Thyroid gland (tissue), 4 donors: ENCODE measurements around the gene LSAMP.

Experiments used
- POLR2A ChIP-seq, 2 donors: fragments of 450-650 bp; IDR thresholded peaks; one replicate each; pipeline ENCODE4 v1.6.1; 2017; ENCODE audit warnings: antibody characterized with exemption in 2 of 2, mild to moderate bottlenecking in 2 of 2, moderate library complexity in 1 of 2
- TF ChIP-seq, protein P1 (sequence below), 6 experiments: fragments of 200-600 bp in 3 of 6; fragments of 450-650 bp in 3 of 6; sonication (generic) in 3 of 6; IDR thresholded peaks; one replicate each; pipeline ENCODE4 v1.5.1; 2016 to 2019; ENCODE audit warnings: antibody characterized with exemption in 6 of 6, mild to moderate bottlenecking in 2 of 6, inconsistent platforms in 1 of 6, moderate library complexity in 1 of 6

GRCh38 chr3:116053017-116053416 lies 392.3 kb downstream of the LSAMP start:
- TF ChIP-seq, protein P1, sequence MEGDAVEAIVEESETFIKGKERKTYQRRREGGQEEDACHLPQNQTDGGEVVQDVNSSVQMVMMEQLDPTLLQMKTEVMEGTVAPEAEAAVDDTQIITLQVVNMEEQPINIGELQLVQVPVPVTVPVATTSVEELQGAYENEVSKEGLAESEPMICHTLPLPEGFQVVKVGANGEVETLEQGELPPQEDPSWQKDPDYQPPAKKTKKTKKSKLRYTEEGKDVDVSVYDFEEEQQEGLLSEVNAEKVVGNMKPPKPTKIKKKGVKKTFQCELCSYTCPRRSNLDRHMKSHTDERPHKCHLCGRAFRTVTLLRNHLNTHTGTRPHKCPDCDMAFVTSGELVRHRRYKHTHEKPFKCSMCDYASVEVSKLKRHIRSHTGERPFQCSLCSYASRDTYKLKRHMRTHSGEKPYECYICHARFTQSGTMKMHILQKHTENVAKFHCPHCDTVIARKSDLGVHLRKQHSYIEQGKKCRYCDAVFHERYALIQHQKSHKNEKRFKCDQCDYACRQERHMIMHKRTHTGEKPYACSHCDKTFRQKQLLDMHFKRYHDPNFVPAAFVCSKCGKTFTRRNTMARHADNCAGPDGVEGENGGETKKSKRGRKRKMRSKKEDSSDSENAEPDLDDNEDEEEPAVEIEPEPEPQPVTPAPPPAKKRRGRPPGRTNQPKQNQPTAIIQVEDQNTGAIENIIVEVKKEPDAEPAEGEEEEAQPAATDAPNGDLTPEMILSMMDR (IDR thresholded peaks at IDR 0.05) = no peak
- no peak for TF ChIP-seq POLR2A (IDR thresholded peaks at IDR 0.05)
